ENCODE results near the gene SIGMAR1. TPM values are rescaled to one million over a fixed set of nuclear protein-coding genes. Genes with fewer than 3 reads are reported as not detected.

Gene SIGMAR1
- total and polyA plus RNA-seq, 8 donors, result 36.0 to 72.1 (median 45.0) TPM

DNA sequence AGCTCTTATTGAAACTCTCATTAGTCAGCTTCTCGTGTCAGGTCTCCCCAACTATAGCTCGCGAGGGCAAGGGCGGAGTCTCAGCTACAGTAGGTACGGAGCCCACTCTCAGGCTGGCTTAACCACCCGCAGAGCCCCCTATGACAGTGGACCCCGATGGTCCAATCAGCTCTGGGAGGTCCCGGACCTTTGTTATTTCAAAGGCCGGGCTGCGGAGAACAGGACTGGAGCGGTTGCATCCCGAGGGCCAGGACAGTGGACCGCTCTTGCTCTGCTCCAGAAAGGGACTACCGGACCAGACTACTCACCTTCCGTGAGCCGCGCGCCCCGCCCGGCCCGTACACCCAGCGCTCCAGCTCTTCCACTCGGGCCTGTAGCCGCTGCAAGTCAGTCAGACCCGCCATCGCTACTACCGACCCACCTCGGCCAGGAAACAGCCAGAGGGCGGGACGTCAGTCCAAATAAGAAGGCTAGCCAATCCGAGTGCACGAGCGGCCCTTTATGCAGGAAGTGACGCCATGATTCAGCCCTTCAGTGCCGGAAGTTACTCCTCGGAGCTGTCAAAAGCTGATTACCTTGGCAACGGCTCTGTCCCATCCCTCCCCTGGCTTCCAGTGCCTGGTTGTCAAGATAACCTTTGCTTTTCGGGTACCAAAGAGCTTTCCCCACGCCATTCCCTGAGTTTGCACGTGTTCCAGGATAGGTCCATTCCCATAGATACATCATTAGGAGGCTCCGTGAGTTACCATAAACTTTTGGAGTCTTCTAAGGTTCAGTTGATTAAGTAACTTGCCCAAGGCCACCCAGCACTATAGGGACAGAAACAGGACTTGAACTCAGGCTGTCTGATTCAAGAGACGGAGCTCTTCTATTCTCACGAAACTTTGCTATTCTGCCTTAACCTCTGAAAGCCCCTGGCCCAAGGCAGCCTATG, 17.3 kb downstream of the SIGMAR1 start, which contains the start of gene DCTN3:
TSS of gene DCTN3 (minus strand) at position 435 of the 934 bp plus-strand sequence. CDS start at position 404, 31 bp downstream.
- TF ChIP-seq, protein P1, sequence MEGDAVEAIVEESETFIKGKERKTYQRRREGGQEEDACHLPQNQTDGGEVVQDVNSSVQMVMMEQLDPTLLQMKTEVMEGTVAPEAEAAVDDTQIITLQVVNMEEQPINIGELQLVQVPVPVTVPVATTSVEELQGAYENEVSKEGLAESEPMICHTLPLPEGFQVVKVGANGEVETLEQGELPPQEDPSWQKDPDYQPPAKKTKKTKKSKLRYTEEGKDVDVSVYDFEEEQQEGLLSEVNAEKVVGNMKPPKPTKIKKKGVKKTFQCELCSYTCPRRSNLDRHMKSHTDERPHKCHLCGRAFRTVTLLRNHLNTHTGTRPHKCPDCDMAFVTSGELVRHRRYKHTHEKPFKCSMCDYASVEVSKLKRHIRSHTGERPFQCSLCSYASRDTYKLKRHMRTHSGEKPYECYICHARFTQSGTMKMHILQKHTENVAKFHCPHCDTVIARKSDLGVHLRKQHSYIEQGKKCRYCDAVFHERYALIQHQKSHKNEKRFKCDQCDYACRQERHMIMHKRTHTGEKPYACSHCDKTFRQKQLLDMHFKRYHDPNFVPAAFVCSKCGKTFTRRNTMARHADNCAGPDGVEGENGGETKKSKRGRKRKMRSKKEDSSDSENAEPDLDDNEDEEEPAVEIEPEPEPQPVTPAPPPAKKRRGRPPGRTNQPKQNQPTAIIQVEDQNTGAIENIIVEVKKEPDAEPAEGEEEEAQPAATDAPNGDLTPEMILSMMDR (IDR thresholded peaks at IDR 0.05), result no peak
- intact Hi-C loops (cut with DNase I), result no loop called here
- peaks cover 5 to 27% of the 10 kb centered on the region in 2 donors for H3K4me1 ChIP-seq
- ATAC-seq (peak; percentile 99), DNase-seq (peak; percentile 89 to 95 (median 93))
- no peaks in the 10 kb centered on the region for H3K9me3 ChIP-seq
- H3K36me3 ChIP-seq, result peaks cover 0 to 32% of the 10 kb centered on the region in 2 donors
- peak within 1 kb of the TSS; percentile 91 to 93 for H3K4me3 ChIP-seq
- peak within 1 kb of the TSS in 1 of 2 donors; percentile 43 for H3K27ac ChIP-seq
- H3K27me3 ChIP-seq, result peaks cover 33 to 39% of the 10 kb centered on the region in 2 donors

DNA sequence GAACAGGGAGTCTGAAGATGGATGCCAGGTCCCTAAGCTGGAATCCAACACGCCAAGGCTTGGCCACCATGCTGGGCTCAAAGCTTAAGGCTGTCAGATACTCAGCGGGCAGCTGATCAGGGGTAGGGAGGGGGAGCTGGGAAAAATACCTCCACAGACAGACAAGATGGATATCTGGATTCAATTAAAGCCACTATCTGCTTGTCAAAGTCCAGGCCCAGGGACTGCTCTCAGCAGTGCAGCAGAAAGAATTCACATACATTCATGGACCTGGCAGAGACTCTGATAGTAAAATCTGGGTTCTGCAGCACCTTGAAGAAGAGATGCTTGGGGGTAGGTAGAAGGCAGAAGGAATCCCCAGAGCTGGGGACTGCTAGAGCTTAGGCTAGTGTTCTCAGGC, 22.5 kb downstream of the SIGMAR1 start:
- H3K4me3 ChIP-seq, result no peak overlapping the region
- TF ChIP-seq, protein P1 (IDR thresholded peaks at IDR 0.05), result no peak
- ATAC-seq (no peak), DNase-seq (no peak)
- H3K27ac ChIP-seq, result no peak overlapping the region
- no peaks in the 10 kb centered on the region for H3K27me3 ChIP-seq
- peaks cover 5 to 30% of the 10 kb centered on the region in 2 donors for H3K4me1 ChIP-seq
- peaks cover 0 to 45% of the 10 kb centered on the region in 2 donors for H3K36me3 ChIP-seq
- H3K9me3 ChIP-seq, result no peaks in the 10 kb centered on the region
- intact Hi-C loops (cut with DNase I), result no loop called here

DNA sequence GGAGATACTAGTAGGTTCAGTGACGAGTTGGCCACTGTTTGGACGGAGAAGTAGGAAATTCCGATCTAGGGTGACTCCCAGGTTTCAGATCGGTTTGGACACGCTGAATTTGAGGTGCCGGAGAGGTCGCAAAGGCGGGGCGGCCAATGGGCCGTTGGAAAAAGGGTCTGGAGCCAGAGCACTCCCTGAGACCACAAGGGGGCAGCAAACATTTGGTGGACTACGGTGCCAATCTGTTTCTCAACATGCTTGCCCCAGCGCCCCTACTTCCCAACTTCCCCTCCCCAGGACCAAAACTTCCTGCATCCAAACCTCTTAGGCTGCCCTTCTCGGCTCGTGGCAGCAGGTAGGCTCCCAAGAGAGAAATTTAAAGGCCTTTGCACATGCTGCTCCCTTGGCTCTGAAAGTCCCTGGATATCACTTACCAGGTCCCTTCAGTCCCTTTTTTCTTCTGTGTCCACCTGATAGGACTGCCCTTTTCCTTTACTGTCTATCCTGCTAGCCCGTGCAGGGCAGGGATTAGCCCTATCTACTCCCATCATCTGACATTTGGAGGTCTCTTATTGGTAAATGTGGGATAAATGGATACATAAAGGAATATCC, 24.7 kb downstream of the SIGMAR1 start:
- Histone ChIP-seq H3K4me3 (peak overlapping the region; percentile 44 to 71), H3K36me3 (peaks cover 0 to 39% of the 10 kb centered on the region in 2 donors), H3K9me3 (no peaks in the 10 kb centered on the region), H3K27ac (peak overlapping the region; percentile 68 to 76), H3K4me1 (peaks cover 0 to 18% of the 10 kb centered on the region in 2 donors), H3K27me3 (no peaks in the 10 kb centered on the region)
- intact Hi-C loops (cut with DNase I), result no loop called here
- peak; percentile 87 for ATAC-seq
- TF ChIP-seq, protein P1 (IDR thresholded peaks at IDR 0.05), result peak; percentile 84 to 90
- peak; percentile 70 to 88 (median 82) for DNase-seq

DNA sequence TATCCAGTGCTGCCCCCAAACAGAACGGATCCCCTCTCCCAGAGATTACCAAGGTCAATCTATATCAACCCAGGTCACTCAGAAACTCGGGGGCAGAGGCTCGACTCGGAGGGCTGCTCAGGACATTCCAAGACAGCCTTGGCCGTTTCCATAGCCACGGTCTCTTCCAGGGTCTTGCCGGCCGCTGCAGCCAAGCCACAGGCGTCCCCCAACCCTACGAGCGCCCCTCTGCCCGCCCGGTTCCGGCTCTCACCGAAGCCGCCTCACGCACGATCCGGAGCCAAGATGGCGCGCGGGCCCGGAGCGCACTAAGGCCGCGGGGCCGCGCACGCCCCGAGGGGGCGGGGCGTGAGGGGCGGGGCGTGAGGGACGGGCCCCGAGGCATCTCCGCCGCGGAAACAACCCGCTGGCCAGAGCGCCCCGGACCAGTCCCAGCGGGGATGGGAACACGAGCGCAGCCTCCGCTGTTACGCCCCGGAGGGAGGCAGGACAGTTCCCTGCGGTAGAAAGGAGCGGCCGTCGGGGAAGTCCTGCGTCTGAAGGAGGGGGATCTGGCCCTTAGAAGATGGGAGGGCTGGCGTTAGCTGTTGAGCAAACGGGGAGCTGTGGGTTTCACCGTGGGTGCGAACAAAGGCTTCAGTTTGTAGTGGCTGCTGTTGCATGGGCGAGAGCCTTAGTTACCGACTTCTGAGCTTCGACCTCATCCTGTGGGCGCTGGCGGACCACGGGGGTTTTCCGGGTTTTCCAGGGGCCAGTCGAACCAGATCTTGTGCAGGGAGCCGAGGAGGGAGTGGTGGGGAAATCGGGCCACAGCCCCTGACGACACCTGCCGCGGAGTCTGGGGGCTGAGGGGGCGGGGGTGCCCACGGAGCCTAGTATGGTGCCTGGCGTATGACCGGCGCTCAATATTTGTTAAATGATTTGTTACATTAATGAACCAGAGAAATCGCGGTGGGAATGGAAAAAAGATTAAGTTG, 25.5 kb downstream of the SIGMAR1 start, which contains the start of gene RPP25L:
TSS of gene RPP25L (minus strand) at position 287 of the 977 bp plus-strand sequence. CDS start 801 bp downstream, outside the sequence.
- TF ChIP-seq, protein P1 (IDR thresholded peaks at IDR 0.05), result no peak
- intact Hi-C loops (cut with DNase I), result no loop called here
- Histone ChIP-seq H3K9me3 (no peaks in the 10 kb centered on the region), H3K36me3 (peaks cover 0 to 31% of the 10 kb centered on the region in 2 donors), H3K27ac (peak within 1 kb of the TSS; percentile 68 to 76), H3K4me1 (peaks cover 0 to 18% of the 10 kb centered on the region in 2 donors), H3K27me3 (no peaks in the 10 kb centered on the region), H3K4me3 (peak within 1 kb of the TSS; percentile 44 to 71)
- DNase-seq (peak; percentile 89 to 99 (median 92)), ATAC-seq (peak; percentile 99)

Data from left lung (tissue), 10 donors.